T-helper 17 cell (primary cell): Measurements from ENCODE around the gene SAP30BP. TPM values are rescaled to one million over a fixed set of nuclear protein-coding genes. Genes with fewer than 3 reads are reported as not detected.
A peak's percentile ranks its signal among the peaks of the same experiment; 100 is the strongest.

Experiments
- ATAC-seq: fragments of 150-1000 bp; cut with Tn5 transposase; 2 replicates; pipeline ENCODE4 v1.10.0; 2021; ENCODE audit warnings: mild to moderate bottlenecking, moderate library complexity
- DNase-seq, 3 donors: peaks; one replicate each; pipeline versions ENCODE4 v3.0.0 to v3.0.0-alpha.2; 2020 to 2021
- H3K9me3 ChIP-seq: one replicate; pipeline ENCODE4 v1.7.0; 2013; ENCODE audit warnings: low read length, mild to moderate bottlenecking; ENCODE audit not compliant: control insufficient read depth, poor library complexity, severe bottlenecking
- H3K27ac Mint-ChIP-seq: one replicate; pipeline ENCODE4 v1.8.0; 2022; ENCODE audit warnings: mild to moderate bottlenecking, moderate library complexity, mixed read lengths
- H3K27me3 Mint-ChIP-seq: one replicate; pipeline ENCODE4 v1.8.0; 2022; ENCODE audit warnings: mixed read lengths
- H3K36me3 Mint-ChIP-seq: one replicate; pipeline ENCODE4 v1.8.0; 2022; ENCODE audit warnings: low read depth, mixed read lengths
- H3K4me1 Mint-ChIP-seq: one replicate; pipeline ENCODE4 v1.8.0; 2022; ENCODE audit warnings: mild to moderate bottlenecking, mixed read lengths
- H3K4me3 Mint-ChIP-seq: one replicate; pipeline ENCODE4 v1.8.0; 2022; ENCODE audit warnings: mild to moderate bottlenecking, moderate library complexity, mixed read lengths
- total RNA-seq, 4 donors: library from RNA in 2 of 4; stranded (reverse) in 2 of 4; gene quantifications; one replicate each; pipeline ENCODE4 v1.2.3 and lab custom pipeline; 2022 to 2026

SAP30BP gene
- total RNA-seq, 2 donors from 2014 or later, result 178 to 235 TPM

DNA sequence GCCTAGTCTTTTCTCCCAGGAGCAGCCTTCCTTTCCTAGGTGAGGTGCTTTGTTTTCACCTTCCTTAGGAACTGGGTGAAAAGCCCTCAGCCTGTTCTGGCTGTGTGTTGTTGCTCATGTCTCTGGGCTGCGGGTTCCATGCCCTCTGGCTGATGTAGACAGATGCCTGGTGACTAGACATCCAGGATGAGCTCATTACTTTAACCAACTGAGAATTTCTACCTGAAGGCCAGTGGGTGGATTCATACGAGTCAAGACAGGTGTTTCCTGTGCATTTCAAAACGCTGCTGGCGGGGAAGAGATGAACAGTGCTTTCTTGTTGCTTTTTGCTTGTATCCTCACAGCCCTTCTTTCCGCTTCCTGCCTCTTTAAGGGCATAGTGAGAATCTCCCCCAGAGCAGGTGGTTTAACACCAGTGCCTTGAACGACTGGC lies 22.3 kb downstream of the SAP30BP start:
- H3K36me3 Mint-ChIP-seq, result peaks cover 2% of the 10 kb centered on the region
- DNase-seq (no peak), ATAC-seq (peak; percentile 80)
- peak overlapping the region; percentile 63 for H3K27ac Mint-ChIP-seq
- H3K27me3 Mint-ChIP-seq, result no peaks in the 10 kb centered on the region
- H3K4me1 Mint-ChIP-seq, result peaks cover 33% of the 10 kb centered on the region
- no peaks in the 10 kb centered on the region for H3K9me3 ChIP-seq
- peak overlapping the region; percentile 12 for H3K4me3 Mint-ChIP-seq

DNA sequence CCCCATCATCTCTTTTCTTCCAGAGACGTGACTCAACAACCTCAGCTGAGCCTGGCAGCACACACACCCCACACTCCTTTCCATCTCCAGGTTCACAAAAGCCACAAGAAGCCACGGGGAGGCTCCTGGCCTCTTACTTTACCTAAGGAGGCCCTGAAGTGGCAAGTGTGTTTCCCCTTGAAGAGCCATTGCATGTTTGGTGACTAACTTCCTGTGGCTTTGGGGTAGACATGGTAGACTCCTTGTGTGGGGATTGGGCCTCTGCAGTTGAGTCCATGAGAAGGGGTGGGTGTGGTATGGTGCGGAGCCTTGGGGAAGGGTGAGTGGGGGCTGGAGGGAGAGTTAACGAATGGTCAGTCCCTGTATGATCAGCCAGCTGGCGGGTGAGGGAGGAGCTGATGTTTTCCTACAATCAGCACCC lies 24.2 kb downstream of the SAP30BP start:
- H3K27me3 Mint-ChIP-seq, result no peaks in the 10 kb centered on the region
- ATAC-seq, result no peak
- H3K9me3 ChIP-seq, result no peaks in the 10 kb centered on the region
- H3K4me3 Mint-ChIP-seq, result no peak overlapping the region
- no peak for DNase-seq
- H3K36me3 Mint-ChIP-seq, result peaks cover 2% of the 10 kb centered on the region
- H3K27ac Mint-ChIP-seq, result peak overlapping the region; percentile 29
- H3K4me1 Mint-ChIP-seq, result peaks cover 27% of the 10 kb centered on the region

DNA sequence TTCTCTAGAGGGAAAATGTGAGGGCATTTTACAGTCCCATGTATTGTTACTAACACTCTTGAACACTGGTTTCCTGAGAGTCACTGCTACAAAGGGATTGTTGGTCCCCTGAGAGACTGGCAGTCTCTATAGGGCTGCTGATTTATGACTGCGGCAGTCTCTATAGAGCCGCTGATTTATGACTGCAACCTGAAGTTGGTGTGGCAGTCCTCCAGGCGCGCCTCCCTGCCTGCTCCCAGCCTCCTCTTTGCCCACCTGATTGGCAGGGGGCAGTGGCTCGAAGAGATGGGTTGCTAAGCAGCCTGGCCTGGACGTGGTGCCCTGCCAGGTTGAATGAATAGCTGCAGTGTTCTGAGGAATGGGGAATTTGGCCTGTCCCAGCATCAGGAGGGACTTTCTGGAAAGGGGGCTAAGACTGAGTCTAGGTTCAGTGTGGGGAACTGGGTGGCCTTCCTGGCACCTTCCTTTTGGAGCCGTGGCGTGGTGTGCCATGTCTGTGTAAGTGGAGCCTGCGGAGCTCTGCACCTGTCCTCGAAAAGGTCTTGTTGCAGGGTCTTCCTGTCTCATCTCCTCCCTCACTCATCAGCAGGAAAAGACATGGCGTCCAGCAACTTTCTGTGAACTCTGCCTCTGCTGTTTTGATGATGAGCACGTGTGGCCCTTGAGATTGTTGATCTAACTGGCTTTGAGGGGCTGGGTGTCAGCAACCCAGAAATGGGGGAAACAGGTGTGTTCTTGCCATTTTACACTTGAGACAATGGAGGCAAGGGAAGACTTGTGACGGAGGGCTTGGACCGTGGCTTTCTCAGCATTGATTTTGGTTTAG lies 24.9 kb downstream of the SAP30BP start:
- H3K9me3 ChIP-seq, result no peaks in the 10 kb centered on the region
- Mint-ChIP-seq H3K36me3 (peaks cover 2% of the 10 kb centered on the region), H3K4me1 (peaks cover 27% of the 10 kb centered on the region), H3K27ac (peak overlapping the region; percentile 29), H3K4me3 (no peak overlapping the region), H3K27me3 (no peaks in the 10 kb centered on the region)
- no peak for ATAC-seq
- DNase-seq, result no peak

DNA sequence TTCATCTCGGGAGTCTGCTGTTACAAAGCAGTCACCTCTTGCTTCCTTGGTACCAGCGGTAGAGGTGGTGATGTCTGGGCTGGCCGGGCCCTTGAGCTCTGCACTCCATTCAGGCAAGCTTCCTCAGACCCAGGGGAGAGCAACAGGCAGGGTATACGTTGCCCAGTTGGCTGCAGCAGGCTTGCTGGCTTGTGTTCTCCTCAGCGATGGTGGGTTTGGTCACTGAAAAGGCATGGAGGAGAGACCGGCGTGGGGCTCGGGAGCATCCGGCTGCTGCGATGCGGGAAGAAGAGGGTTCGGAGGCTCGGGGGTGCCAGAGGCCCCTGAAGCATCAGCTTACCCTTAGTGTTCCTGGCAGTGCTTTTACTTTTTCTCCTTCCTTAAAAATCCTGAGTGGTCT lies 25.8 kb downstream of the SAP30BP start:
- ATAC-seq (no peak), DNase-seq (no peak)
- Mint-ChIP-seq H3K27me3 (no peaks in the 10 kb centered on the region), H3K4me3 (no peak overlapping the region), H3K4me1 (peaks cover 25% of the 10 kb centered on the region), H3K27ac (peak overlapping the region; percentile 16), H3K36me3 (no peaks in the 10 kb centered on the region)
- no peaks in the 10 kb centered on the region for H3K9me3 ChIP-seq

DNA sequence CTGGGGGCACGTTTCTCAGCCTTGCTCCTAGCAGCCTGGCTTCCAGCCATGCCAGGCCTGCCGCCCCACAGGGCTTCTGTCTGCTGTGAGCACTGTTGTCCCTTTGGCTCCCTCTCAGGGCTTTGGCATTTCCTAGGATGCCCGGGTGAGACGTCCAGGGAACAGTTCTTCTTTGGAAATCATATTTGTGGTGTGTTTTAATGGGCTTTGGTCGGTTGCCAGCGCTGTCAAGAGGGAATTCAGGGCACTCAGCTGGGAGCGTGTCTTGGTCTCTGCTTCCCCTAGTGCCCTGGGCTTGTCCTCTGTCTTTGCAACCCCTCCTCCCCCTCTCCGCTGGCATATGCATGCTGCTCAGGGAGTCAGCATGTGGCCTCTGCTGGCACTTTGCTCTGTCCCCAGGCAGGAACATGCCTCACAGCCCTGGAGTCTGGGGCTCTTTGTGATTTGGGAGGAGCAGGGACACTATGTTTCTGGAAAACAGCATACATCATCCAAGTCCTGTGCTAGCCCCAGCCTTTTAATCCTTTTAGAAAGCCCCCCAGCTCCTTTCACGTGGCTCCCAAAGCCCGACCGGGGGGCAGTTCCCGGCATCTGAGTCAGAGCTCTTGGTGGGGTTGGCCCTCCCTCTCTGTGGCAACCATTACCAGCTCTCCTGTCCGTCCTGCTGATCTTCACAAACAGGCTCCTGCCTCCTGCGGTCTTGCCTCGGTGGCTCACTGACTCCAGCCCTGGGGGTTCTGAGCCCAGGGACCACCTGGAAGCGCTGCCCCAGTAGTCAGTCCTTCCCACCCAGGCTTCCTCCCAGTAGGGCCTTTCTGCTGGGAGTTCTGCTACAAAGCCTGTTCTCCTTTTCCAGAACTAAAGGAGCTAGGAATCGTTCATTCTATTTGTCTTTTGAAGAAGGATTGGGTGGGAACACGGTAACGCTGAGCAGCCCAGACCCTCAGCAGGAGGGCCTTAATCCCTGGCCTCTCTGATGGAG lies 26.7 kb downstream of the SAP30BP start:
- DNase-seq, result no peak
- Mint-ChIP-seq H3K27ac (peak overlapping the region; percentile 16), H3K27me3 (no peaks in the 10 kb centered on the region), H3K4me3 (no peak overlapping the region), H3K36me3 (no peaks in the 10 kb centered on the region), H3K4me1 (peaks cover 22% of the 10 kb centered on the region)
- no peaks in the 10 kb centered on the region for H3K9me3 ChIP-seq
- no peak for ATAC-seq

DNA sequence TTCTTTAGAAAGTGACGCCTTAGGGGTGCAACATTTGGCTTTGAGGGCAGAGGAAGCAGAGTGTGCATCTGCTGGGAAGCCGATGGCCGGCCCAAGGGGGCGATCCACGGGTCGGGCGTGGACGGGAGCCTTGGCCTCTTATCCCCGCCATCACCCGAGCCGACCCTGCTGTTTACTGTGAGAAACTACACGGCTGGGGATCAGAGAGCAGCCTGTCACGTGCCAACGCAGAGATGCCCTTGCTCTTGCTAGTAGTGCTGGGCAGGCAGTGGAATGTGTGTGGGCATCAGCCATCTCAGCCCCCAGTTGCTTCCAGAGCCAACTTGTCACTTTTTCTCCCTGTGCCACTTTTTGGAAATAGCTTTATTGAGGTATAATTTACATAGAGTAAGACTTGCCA lies 27.4 kb downstream of the SAP30BP start:
- ATAC-seq (no peak), DNase-seq (no peak)
- H3K4me3 Mint-ChIP-seq, result no peak overlapping the region
- peaks cover 20% of the 10 kb centered on the region for H3K4me1 Mint-ChIP-seq
- no peak overlapping the region for H3K27ac Mint-ChIP-seq
- H3K9me3 ChIP-seq, result no peaks in the 10 kb centered on the region
- peaks cover 2% of the 10 kb centered on the region for H3K36me3 Mint-ChIP-seq
- H3K27me3 Mint-ChIP-seq, result no peaks in the 10 kb centered on the region

DNA sequence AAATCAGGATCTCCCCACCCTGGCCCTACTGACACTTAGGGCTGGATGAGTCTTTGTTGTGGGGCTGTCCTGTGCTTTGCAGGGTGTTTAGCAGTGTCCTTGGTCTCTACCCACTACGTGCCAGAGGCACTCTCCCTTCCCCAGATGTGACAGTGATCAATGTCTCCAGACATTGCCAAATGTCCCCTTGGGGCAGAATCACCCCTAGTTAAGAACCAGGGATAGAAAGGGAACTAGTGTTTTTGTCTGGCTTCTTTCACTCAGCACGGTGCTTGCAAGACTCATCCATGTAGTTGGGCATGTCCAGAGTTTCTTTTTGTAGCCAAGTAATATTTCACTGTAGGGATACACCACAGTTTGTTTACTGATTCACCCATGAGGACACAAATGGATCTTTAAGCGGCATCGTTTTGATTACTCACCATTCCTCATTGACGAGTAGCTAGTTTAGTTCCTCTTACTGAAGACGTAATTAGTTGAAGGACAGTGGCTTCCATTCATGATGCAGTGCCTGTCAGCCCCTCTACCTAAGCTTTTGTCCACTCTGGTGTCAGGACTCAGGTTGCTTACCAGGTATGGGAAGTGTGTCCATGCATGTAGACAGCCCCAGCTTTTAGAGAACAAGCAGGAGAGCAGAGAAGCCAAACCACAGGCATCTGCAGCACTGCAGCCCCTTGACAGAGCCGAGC lies 28.1 kb downstream of the SAP30BP start:
- Mint-ChIP-seq H3K36me3 (peaks cover 3% of the 10 kb centered on the region), H3K4me3 (no peak overlapping the region), H3K27ac (no peak overlapping the region), H3K4me1 (peaks cover 17% of the 10 kb centered on the region), H3K27me3 (no peaks in the 10 kb centered on the region)
- no peak for DNase-seq
- no peaks in the 10 kb centered on the region for H3K9me3 ChIP-seq
- ATAC-seq, result no peak

DNA sequence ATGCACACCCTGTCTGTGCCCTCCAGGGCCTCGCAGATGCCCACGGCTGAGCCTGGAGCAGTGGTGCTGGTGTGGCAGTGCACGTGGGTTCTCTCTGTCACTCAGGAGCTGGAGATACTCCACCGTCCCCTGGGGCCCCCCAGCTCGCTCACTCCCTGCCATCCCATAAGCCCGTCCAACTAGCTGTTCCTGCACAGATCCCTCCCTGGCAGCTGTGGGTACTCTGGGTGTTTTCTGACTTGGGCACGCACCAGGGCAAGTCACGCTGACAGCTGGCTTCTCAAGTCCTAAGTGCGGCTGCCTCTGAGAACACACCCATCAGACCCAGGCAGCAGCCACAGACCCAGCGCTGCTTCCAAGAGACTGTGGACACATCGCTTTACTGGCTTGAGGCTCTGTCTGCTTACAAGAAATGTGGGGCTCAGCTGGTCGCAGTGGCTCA lies 28.7 kb downstream of the SAP30BP start:
- H3K9me3 ChIP-seq, result no peaks in the 10 kb centered on the region
- Mint-ChIP-seq H3K27ac (no peak overlapping the region), H3K36me3 (peaks cover 3% of the 10 kb centered on the region), H3K27me3 (no peaks in the 10 kb centered on the region), H3K4me3 (no peak overlapping the region), H3K4me1 (peaks cover 16% of the 10 kb centered on the region)
- DNase-seq, result no peak
- ATAC-seq, result no peak

DNA sequence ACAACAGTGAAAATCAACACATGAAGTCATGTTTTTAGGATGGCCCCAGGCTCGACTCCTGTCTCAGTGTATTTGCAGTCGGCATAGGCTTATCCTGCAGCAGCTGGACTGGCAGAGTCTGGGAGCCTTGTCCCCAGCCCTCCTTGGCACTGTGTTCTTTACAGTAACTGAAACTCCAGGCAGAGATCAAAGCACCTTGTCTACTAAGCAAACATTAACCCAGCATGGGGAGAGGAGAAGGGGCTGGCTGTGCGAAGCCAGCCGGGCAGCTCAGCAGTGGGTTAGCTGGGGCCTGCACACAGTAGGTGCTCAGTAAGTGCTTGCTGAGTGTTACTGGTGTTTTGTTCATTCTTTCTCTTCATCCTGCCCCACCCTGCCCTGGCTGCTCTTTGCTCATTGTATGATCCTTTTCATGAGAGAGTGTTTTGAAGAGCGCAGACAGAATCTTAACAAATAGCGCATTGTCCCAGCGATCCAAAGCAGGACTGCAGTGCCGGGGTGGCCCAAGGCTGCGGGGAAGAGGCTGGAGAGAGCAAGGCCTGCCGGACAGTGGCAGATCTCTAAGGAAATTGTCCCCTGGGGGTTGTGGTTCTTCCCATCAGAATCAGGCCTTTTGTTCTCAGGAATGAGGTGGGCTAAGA lies 30.6 kb downstream of the SAP30BP start:
- DNase-seq, result no peak
- no peak overlapping the region for H3K4me3 Mint-ChIP-seq
- no peak overlapping the region for H3K27ac Mint-ChIP-seq
- peaks cover 11% of the 10 kb centered on the region for H3K4me1 Mint-ChIP-seq
- no peak for ATAC-seq
- no peaks in the 10 kb centered on the region for H3K9me3 ChIP-seq
- H3K36me3 Mint-ChIP-seq, result peaks cover 10% of the 10 kb centered on the region
- no peaks in the 10 kb centered on the region for H3K27me3 Mint-ChIP-seq

DNA sequence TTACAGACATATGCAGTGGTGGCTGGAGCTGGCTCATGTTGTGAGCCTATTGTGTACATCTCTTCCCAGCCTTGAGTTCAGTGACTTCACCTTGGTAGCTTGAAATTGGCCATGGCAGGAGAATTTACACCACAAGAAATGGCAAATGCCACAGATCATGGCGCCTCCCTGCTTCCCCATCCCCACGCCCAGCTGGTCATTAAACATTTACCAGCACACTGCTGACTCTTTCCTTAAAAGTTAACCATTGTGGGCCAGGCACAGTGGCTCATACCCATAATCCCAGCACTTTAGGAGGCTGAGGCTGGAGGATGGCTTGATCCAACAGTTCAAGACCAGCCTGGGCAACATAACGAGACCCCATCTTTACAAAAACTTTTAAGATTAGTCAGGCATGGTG lies 31.5 kb downstream of the SAP30BP start:
- no peaks in the 10 kb centered on the region for H3K9me3 ChIP-seq
- H3K4me3 Mint-ChIP-seq, result no peak overlapping the region
- no peak overlapping the region for H3K27ac Mint-ChIP-seq
- ATAC-seq (no peak), DNase-seq (no peak)
- peaks cover 11% of the 10 kb centered on the region for H3K4me1 Mint-ChIP-seq
- peaks cover 10% of the 10 kb centered on the region for H3K36me3 Mint-ChIP-seq
- no peaks in the 10 kb centered on the region for H3K27me3 Mint-ChIP-seq

DNA sequence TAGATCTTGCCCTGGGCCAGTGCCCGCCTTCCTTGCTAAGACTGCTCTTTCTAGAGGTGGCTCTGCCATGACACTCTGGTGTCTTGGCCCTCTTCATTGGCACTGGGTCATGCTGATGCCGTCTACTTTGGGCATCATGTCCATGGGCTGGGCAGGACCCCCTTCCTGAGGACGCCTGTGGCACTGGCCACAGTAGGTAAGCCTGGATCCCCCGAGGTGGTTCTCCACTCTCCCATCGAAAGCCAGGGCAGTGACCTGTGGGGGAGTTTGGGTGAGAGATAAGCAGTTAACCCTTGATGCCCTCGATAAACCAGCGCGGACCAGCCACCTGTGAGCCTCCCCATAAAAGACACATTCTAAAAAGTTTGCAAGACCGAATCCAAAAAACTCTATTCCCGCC lies 34.1 kb downstream of the SAP30BP start:
- H3K4me3 Mint-ChIP-seq, result peak overlapping the region; percentile 19
- H3K9me3 ChIP-seq, result no peaks in the 10 kb centered on the region
- H3K27ac Mint-ChIP-seq, result no peak overlapping the region
- peaks cover 10% of the 10 kb centered on the region for H3K36me3 Mint-ChIP-seq
- no peak for DNase-seq
- no peak for ATAC-seq
- H3K4me1 Mint-ChIP-seq, result peaks cover 6% of the 10 kb centered on the region
- H3K27me3 Mint-ChIP-seq, result no peaks in the 10 kb centered on the region

DNA sequence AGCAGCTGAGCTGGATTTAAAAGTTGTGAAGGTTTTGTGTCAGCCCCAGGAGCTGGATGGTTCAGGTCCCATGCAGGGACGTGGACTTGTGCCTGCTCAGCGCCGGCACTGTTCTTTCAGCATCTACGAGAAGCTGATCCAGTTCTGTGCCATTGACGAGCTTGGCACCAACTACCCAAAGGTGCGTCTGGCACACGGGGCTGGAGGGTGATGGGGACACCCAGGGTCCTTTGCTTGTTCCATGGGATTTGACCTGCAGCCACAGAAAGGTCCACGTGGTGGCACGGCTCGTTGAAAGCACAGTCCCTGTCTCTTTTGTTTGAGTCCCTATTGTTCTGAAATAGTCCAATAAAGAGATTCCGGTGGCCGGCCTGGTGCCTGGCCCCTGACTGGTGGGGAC lies 36.1 kb downstream of the SAP30BP start:
- Mint-ChIP-seq H3K36me3 (peaks cover 16% of the 10 kb centered on the region), H3K27me3 (no peaks in the 10 kb centered on the region), H3K27ac (peak overlapping the region; percentile 72), H3K4me3 (no peak overlapping the region), H3K4me1 (peaks cover 7% of the 10 kb centered on the region)
- H3K9me3 ChIP-seq, result no peaks in the 10 kb centered on the region
- DNase-seq (no peak), ATAC-seq (no peak)
